D721Med (cell line): ENCODE results near the gene PTBP1.
"Not testable (repeated sequence)": the region's sequence is repeated elsewhere in the genome, so short reads cannot be mapped to it uniquely, and the experiment has no call there.

Source experiments
- DNase-seq: peaks from one replicate; pipeline ENCODE4 v3.0.0; 2011; ENCODE audit warnings: low spot score; ENCODE audit not compliant: insufficient read length
- FAIRE-seq: peaks from 2 replicates; lab custom pipeline; 2011; peaks lifted over from hg19 to GRCh38; lab: Jason Lieb, UNC
- CTCF ChIP-seq: IDR thresholded peaks from 2 replicates; pipeline ENCODE4 v1.5.1; 2012; ENCODE audit warnings: mild to moderate bottlenecking, control low read depth; ENCODE audit not compliant: insufficient read depth; ENCODE audit errors: missing control alignments

PTBP1 gene

GRCh38 chr19:835210-835810, 38.1 kb downstream of the PTBP1 start:
- FAIRE-seq (no peak), DNase-seq (no peak)
- TF ChIP-seq CTCF, result no peak

- FAIRE-seq, result no peak
- no peak for TF ChIP-seq CTCF
- DNase-seq, result no peak
Observed at GRCh38 chr19:840519-841206, 43.4 kb downstream of the PTBP1 start, which contains the start of gene PRTN3. TSS of gene PRTN3 (plus strand) at chr19:840999. CDS start at chr19:841009, 10 bp downstream.

- not testable (repeated sequence) for DNase-seq, FAIRE-seq
Observed at GRCh38 chr19:842802-843179, 45.5 kb downstream of the PTBP1 start.

- no peak for TF ChIP-seq CTCF
- FAIRE-seq, result no peak
- DNase-seq, result no peak
Observed at GRCh38 chr19:843180-843835, 46.1 kb downstream of the PTBP1 start.

- no peak for FAIRE-seq
- no peak for DNase-seq
- TF ChIP-seq CTCF, result no peak
Observed at GRCh38 chr19:843836-844545, 46.7 kb downstream of the PTBP1 start.

GRCh38 chr19:844546-844971, 47.3 kb downstream of the PTBP1 start:
- no peak for TF ChIP-seq CTCF
- FAIRE-seq (no peak), DNase-seq (no peak)
